K562 (cell line): ENCODE measurements around the gene CBFA2T2. TPM values are rescaled to one million over a fixed set of nuclear protein-coding genes. Genes with fewer than 3 reads are reported as not detected.

ENCODE experiments used
- ATAC-seq: fragments of 200-7000 bp; cut with Tn5 transposase; 3 replicates; pipeline ENCODE4 v1.9.1; 2020; ENCODE audit warnings: moderate library complexity
- BruUV-seq: library from RNA; stranded (reverse); fragments of 400-500 nt; replicated peaks from 2 replicates; lab custom pipeline; 2021; lab: Mats Ljungman, UMichigan
- CTCF ChIA-PET: fragments of 300-600 bp; formaldehyde crosslinking; extraction: SDS; loops from one replicate; lab custom pipeline; 2021; ENCODE audit warnings: low intra/inter-chr PET ratio; lab: Yijun Ruan, JAX
- POLR2A ChIA-PET: fragments of 300-600, 350-650 bp; sonication (Branson Sonifier 250); formaldehyde crosslinking; extraction: SDS; loops from one replicate; lab custom pipeline; 2021; ENCODE audit warnings: antibody characterized with exemption, inconsistent platforms; lab: Yijun Ruan, JAX
- DNase-seq, 4 experiments: peaks; one replicate each; pipeline versions ENCODE4 v3.0.0 to v3.0.0-alpha.2; 2011 to 2018; ENCODE audit warnings: low spot score in 3 of 4, mixed read lengths in 3 of 4; ENCODE audit errors: extremely low read depth in 1 of 4
- FAIRE-seq: peaks from 2 replicates; lab custom pipeline; 2011; peaks lifted over from hg19 to GRCh38; lab: Jason Lieb, UNC
- H2AFZ ChIP-seq: 2 replicates; pipeline ENCODE4 v1.6.0; 2011; ENCODE audit warnings: low read depth, low read length, control low read depth, inconsistent platforms
- H3K27ac ChIP-seq: fragments of 200-600 bp; 3 replicates; pipeline ENCODE4 v1.8.0; 2011; ENCODE audit warnings: low read depth, mild to moderate bottlenecking, control low read depth, inconsistent platforms, low read length, moderate library complexity, mixed read lengths; ENCODE audit errors: extremely low read depth
- H3K27me3 ChIP-seq, 2 experiments: fragments of 300-600 bp in 1 of 2; 2 replicates in 1 of 2; 3 replicates in 1 of 2; pipeline versions ENCODE4 v1.6.0 to v1.8.0; 2011; ENCODE audit warnings: inconsistent platforms in 2 of 2, low read length in 2 of 2, mild to moderate bottlenecking in 1 of 2, mixed read lengths in 1 of 2, moderate library complexity in 1 of 2; ENCODE audit not compliant: control insufficient read depth in 2 of 2, insufficient read depth in 2 of 2
- H3K36me3 ChIP-seq: fragments of 300-600 bp; 3 replicates; pipeline ENCODE4 v1.8.0; 2011; ENCODE audit warnings: mild to moderate bottlenecking, low read length, inconsistent platforms; ENCODE audit not compliant: control insufficient read depth, insufficient read depth
- H3K4me1 ChIP-seq, 2 experiments: fragments of 200-600 bp in 1 of 2; replicated peaks in 1 of 2; 2 replicates in 1 of 2; 3 replicates in 1 of 2; pipeline versions ENCODE4 v1.5.1 to v1.8.0; 2011; ENCODE audit warnings: inconsistent platforms in 2 of 2, low read length in 2 of 2, mild to moderate bottlenecking in 1 of 2, mixed read lengths in 1 of 2, moderate library complexity in 1 of 2; ENCODE audit not compliant: control insufficient read depth in 2 of 2, insufficient read depth in 2 of 2
- H3K4me2 ChIP-seq: 2 replicates; pipeline ENCODE4 v1.6.1; 2011; ENCODE audit warnings: low read length, control low read depth, inconsistent platforms, mixed read lengths; ENCODE audit not compliant: insufficient read depth
- H3K4me3 ChIP-seq: fragments of 200-600 bp; sonication (generic), shearing (Covaris generic); 2 replicates; pipeline ENCODE4 v1.5.1; 2016; ENCODE audit warnings: control low read depth, inconsistent platforms
- H3K79me2 ChIP-seq: fragments of 200-600 bp; 3 replicates; pipeline ENCODE4 v1.8.0; 2011; ENCODE audit warnings: low read length, inconsistent platforms; ENCODE audit not compliant: control insufficient read depth, insufficient read depth
- H3K9ac ChIP-seq, 2 experiments: 2 replicates each; pipeline versions ENCODE4 v1.6.0 to v1.6.1; 2011; ENCODE audit warnings: low read depth in 2 of 2, low read length in 2 of 2, control low read depth in 1 of 2, inconsistent platforms in 1 of 2, mild to moderate bottlenecking in 1 of 2, mixed read lengths in 1 of 2; ENCODE audit not compliant: insufficient read depth in 1 of 2
- H3K9me1 ChIP-seq: one replicate; pipeline ENCODE4 v1.6.0; 2011; ENCODE audit warnings: inconsistent platforms, mild to moderate bottlenecking, low read length, moderate library complexity; ENCODE audit not compliant: control insufficient read depth, insufficient read depth
- H3K9me3 ChIP-seq: replicated peaks from 2 replicates; pipeline ENCODE4 v1.5.1; 2011; ENCODE audit warnings: low read depth, low read length, inconsistent platforms; ENCODE audit not compliant: control insufficient read depth, insufficient read depth
- H4K20me1 ChIP-seq: replicated peaks from 2 replicates; pipeline ENCODE4 v1.6.1; 2011; ENCODE audit warnings: low read length, inconsistent platforms, mixed read lengths; ENCODE audit not compliant: control insufficient read depth, insufficient read depth
- CEBPB ChIP-seq: fragments of 450-650 bp; IDR thresholded peaks from 2 replicates; pipeline ENCODE4 v1.6.1; 2016; ENCODE audit warnings: missing genetic modification characterization, missing compliant biosample characterization
- CUX1 ChIP-seq: fragments of 200-800 bp; sonication (Bioruptor generic); IDR thresholded peaks from 2 replicates; pipeline ENCODE4 v1.6.1; 2016; ENCODE audit warnings: missing genetic modification characterization, missing compliant biosample characterization
- DNMT1 ChIP-seq: fragments of 450-650 bp; IDR thresholded peaks from 2 replicates; pipeline ENCODE4 v1.6.1; 2016; ENCODE audit warnings: antibody characterized with exemption, mild to moderate bottlenecking
- EHMT2 ChIP-seq: fragments of 450-650 bp; IDR thresholded peaks from 2 replicates; pipeline ENCODE4 v1.6.1; 2018; ENCODE audit warnings: antibody characterized with exemption
- GTF2E2 ChIP-seq: fragments of 200-800 bp; sonication (Bioruptor generic); IDR thresholded peaks from 2 replicates; pipeline ENCODE4 v1.6.1; 2016; ENCODE audit warnings: missing genetic modification characterization, missing compliant biosample characterization
- MAFG ChIP-seq: fragments of 450-650 bp; conservative IDR thresholded peaks from 2 replicates; pipeline ENCODE4 v1.6.1; 2016; ENCODE audit warnings: missing genetic modification characterization, missing compliant biosample characterization
- MECOM ChIP-seq: fragments of 250-450 bp; sonication (Bioruptor Pico); IDR thresholded peaks from 2 replicates; pipeline ENCODE4 v1.8.0; 2022; ENCODE audit warnings: inconsistent platforms
- SETDB1 ChIP-seq: IDR thresholded peaks from one replicate; pipeline ENCODE4 v1.6.1; 2012; ENCODE audit warnings: low read length, control low read depth, inconsistent platforms
- ZZZ3 ChIP-seq: fragments of 450-650 bp; IDR thresholded peaks from 2 replicates; pipeline ENCODE4 v1.6.1; 2016; ENCODE audit warnings: antibody characterized with exemption, mild to moderate bottlenecking, moderate library complexity
- WGBS: fragments of 100-300 bp; shearing (Covaris generic); methylation state at CpG from one replicate; pipeline ENCODE4 v1.1.6; 2016; ENCODE audit warnings: low coverage, mixed read lengths; ENCODE audit not compliant: insufficient coverage; ENCODE audit errors: missing lambda C conversion rate; 5-methylcytosine and 5-hydroxymethylcytosine counted together
- in situ Hi-C: fragments of 300-500 bp; cut with MboI; formaldehyde crosslinking; loops from 4 replicates; pipeline ENCODE4 v1.15.0; 2018; ENCODE audit warnings: inconsistent platforms, mixed read lengths
- intact Hi-C: fragments of 100-400 bp; cut with micrococcal nuclease; formaldehyde crosslinking; loops from 2 replicates; pipeline ENCODE4 v1.14.2; 2022
- polyA plus RNA-seq, 8 experiments: library from polyadenylated mRNA; depleted of rRNA in 4 of 8; stranded (reverse) in 5 of 8; unstranded in 3 of 8; fragments of >200 nt; fragmentation: Nextera tagmentation in 2 of 8; fragmentation: Illumina TruSeq in 1 of 8; extraction: Ambion mirVana in 2 of 8; extraction: Trizol in 1 of 8; gene quantifications; 2 replicates each; pipeline versions ENCODE4 v1.2.1 to v1.2.3, GENCODE V29; 2011 to 2014; ENCODE audit warnings: inconsistent platforms in 1 of 8, missing spikeins in 1 of 8
- total RNA-seq, 7 experiments: library from RNA; depleted of rRNA in 6 of 7; stranded (reverse); fragments of >200 nt in 6 of 7; fragmentation: Illumina TruSeq in 2 of 7; extraction: Trizol in 2 of 7; gene quantifications; 2 replicates each; pipeline versions ENCODE4 v1.2.1 to v1.2.3, GENCODE V29; 2011 to 2021; ENCODE audit warnings: low replicate concordance in 1 of 7

Gene CBFA2T2
- total and polyA plus RNA-seq, 9 of the 15 experiments (the other 6 are each of a cell fraction or from before 2014, with no cell fraction given), result 0.27 to 9.6 (median 5.8) TPM

DNA sequence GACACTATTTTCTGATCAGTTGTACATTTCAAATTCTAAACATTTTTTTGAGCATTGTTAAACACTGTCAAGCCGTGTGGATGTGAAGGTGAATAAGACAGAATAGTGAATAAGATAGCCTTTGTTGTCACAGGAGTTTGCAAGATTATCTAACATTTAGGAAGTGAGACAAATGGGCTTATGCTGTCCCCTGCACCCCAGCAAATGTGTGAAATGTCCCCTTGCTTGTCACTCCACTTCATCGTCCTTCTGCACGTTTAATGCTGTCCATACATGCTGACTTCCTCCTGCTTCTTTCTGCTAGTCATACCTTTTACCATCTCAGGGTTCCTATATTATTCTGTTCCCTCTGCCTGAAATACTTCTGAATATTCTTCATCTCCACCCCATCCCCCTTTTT lies 62.6 kb downstream of the CBFA2T2 start:
- in situ Hi-C loops, result no loop called here
- Histone ChIP-seq H3K27me3 (no peaks in the 10 kb centered on the region), H3K27ac (no peak overlapping the region), H3K4me1 (no peaks in the 10 kb centered on the region), H3K9me3 (no peaks in the 10 kb centered on the region), H3K9ac (no peak overlapping the region), H3K4me3 (no peak overlapping the region), H4K20me1 (no peaks in the 10 kb centered on the region), H3K4me2 (no peak overlapping the region), H3K36me3 (no peaks in the 10 kb centered on the region), H2AFZ (no peak overlapping the region), H3K79me2 (no peaks in the 10 kb centered on the region), H3K9me1 (no peaks in the 10 kb centered on the region)
- BruUV-seq, result no TSS peak
- ChIA-PET CTCF (no interaction called here), POLR2A (interaction anchor here (1.4 kb wide), 1 partner anchor 8 kb away, joined by 4 read pairs; no protein-coding TSS in a partner anchor)
- intact Hi-C loops, result no loop called here
- no peak for DNase-seq
- ATAC-seq, result no peak
- no peak for TF ChIP-seq GTF2E2
- 43% methylated on average over 3 of the region's 3 CpGs for WGBS
- FAIRE-seq, result no peak

GRCh38 chr20:33553516-33553915 lies 63.6 kb downstream of the CBFA2T2 start:
- DNase-seq, result no peak
- H3K4me2 ChIP-seq, result no peak overlapping the region
- H3K9ac ChIP-seq, result no peak overlapping the region
- in situ Hi-C loops, result no loop called here
- no peak for ATAC-seq
- H3K27me3 ChIP-seq, result no peaks in the 10 kb centered on the region
- H3K79me2 ChIP-seq, result no peaks in the 10 kb centered on the region
- 52% methylated on average over 4 of the region's 4 CpGs for WGBS
- H3K4me3 ChIP-seq, result no peak overlapping the region
- no peaks in the 10 kb centered on the region for H3K4me1 ChIP-seq
- no peaks in the 10 kb centered on the region for H4K20me1 ChIP-seq
- no peak for FAIRE-seq
- no peak overlapping the region for H2AFZ ChIP-seq
- ChIA-PET POLR2A (interaction anchor here (0.5 to 1.4 kb wide), 3 partner anchors 9 to 743 kb away, joined by 3 to 4 read pairs (median 3); no protein-coding TSS in a partner anchor), CTCF (interaction anchor here (1.5 kb wide), 1 partner anchor 179 kb away, joined by 4 read pairs; the partner anchor contains the start of gene ZNF341)
- TF ChIP-seq CUX1 (CRISPR knock-in tag), result no peak
- no peak for TF ChIP-seq DNMT1
- TF ChIP-seq ZZZ3, result no peak
- TF ChIP-seq SETDB1, result no peak
- TF ChIP-seq MAFG (tag), result no peak
- no peak for TF ChIP-seq CEBPB (tag)
- no peak for TF ChIP-seq MECOM (CRISPR knock-in tag)
- TF ChIP-seq EHMT2, result no peak
- H3K9me3 ChIP-seq, result no peaks in the 10 kb centered on the region
- intact Hi-C loops, result no loop called here
- H3K27ac ChIP-seq, result no peak overlapping the region
- BruUV-seq, result no TSS peak
- H3K36me3 ChIP-seq, result no peaks in the 10 kb centered on the region
- no peaks in the 10 kb centered on the region for H3K9me1 ChIP-seq
